HG02981 (cell line): ENCODE data around the gene C14orf119.

ENCODE experiments used
- ATAC-seq: cut with Tn5 transposase; IDR thresholded peaks from one replicate; pipeline ENCODE4 v1.9.1; 2021; ENCODE audit warnings: mild to moderate bottlenecking, moderate library complexity; ENCODE audit not compliant: unreplicated experiment

Gene C14orf119

GRCh38 chr14:23086565-23086964, 8.7 kb upstream of the C14orf119 start:
- no peak for ATAC-seq

- no peak for ATAC-seq
Observed at GRCh38 chr14:23089498-23090253, 5.6 kb upstream of the C14orf119 start.

- ATAC-seq: no peak
Observed at GRCh38 chr14:23090254-23090636, 5.1 kb upstream of the C14orf119 start.

GRCh38 chr14:23091294-23092225, 3.7 kb upstream of the C14orf119 start:
- ATAC-seq: no peak

- no peak for ATAC-seq
Observed at GRCh38 chr14:23093104-23093503, 2.2 kb upstream of the C14orf119 start.

GRCh38 chr14:23093526-23093925, 1.8 kb upstream of the C14orf119 start:
- ATAC-seq: no peak

GRCh38 chr14:23093991-23094665, 1.2 kb upstream of the C14orf119 start:
- ATAC-seq: peak; percentile 26

GRCh38 chr14:23094666-23095195, 574 bp upstream of the C14orf119 start, which contains the start of gene ACIN1:
Gene ACIN1, minus strand, starts transcription at chr14:23095136. Its CDS starts 24 bp downstream, at chr14:23095112.
- peak; percentile 14 for ATAC-seq

GRCh38 chr14:23097786-23098185, 2.5 kb downstream of the C14orf119 start:
- ATAC-seq: no peak

GRCh38 chr14:23099212-23099861, 4.0 kb downstream of the C14orf119 start:
- ATAC-seq: no peak

GRCh38 chr14:23101213-23101970, 6.1 kb downstream of the C14orf119 start:
- ATAC-seq: no peak

- no peak for ATAC-seq
Observed at GRCh38 chr14:23101986-23102625, 6.8 kb downstream of the C14orf119 start.

- ATAC-seq: no peak
Observed at GRCh38 chr14:23102801-23103200, 7.5 kb downstream of the C14orf119 start.

GRCh38 chr14:23103581-23103980, 8.3 kb downstream of the C14orf119 start:
- no peak for ATAC-seq

- ATAC-seq: no peak
Observed at GRCh38 chr14:23104070-23104590, 8.8 kb downstream of the C14orf119 start.

- no peak for ATAC-seq
Observed at GRCh38 chr14:23104591-23105347, 9.5 kb downstream of the C14orf119 start, which contains the start of gene CIROP. Gene CIROP, minus strand, starts transcription at chr14:23104989. Its CDS starts 69 bp downstream, at chr14:23104920.

- no peak for ATAC-seq
Observed at GRCh38 chr14:23105348-23105824, 10.1 kb downstream of the C14orf119 start.

- ATAC-seq: no peak
Observed at GRCh38 chr14:23106747-23107045, 11.4 kb downstream of the C14orf119 start.
